Stimulated activated CD4-positive, alpha-beta T cell treated with anti-CD3 and anti-CD28 coated beads, Interleukin-15, amount 100 ng/mL, for 1 hour (primary cell): ENCODE results near the gene EN2.

ENCODE experiments used
- DNase-seq, 2 donors: peaks; one replicate each; pipeline ENCODE4 v3.0.0-alpha.2; 2020; ENCODE audit warnings: low read depth in 1 of 2, low spot score in 1 of 2

The EN2 gene

GRCh38 chr7:155463114-155463811, 5.3 kb downstream of the EN2 start:
- no peak for DNase-seq

- no peak for DNase-seq
Observed at GRCh38 chr7:155464183-155464582, 6.3 kb downstream of the EN2 start.

GRCh38 chr7:155464948-155465739, 7.2 kb downstream of the EN2 start:
- DNase-seq = no peak

GRCh38 chr7:155465761-155466141, 7.8 kb downstream of the EN2 start:
- DNase-seq = no peak

GRCh38 chr7:155466142-155466813, 8.3 kb downstream of the EN2 start:
- no peak for DNase-seq

GRCh38 chr7:155466814-155467733, 9.1 kb downstream of the EN2 start:
- DNase-seq = no peak

GRCh38 chr7:155467846-155468784, 10.2 kb downstream of the EN2 start:
- DNase-seq = no peak

GRCh38 chr7:155468785-155469148, 10.8 kb downstream of the EN2 start:
- DNase-seq = no peak

- no peak for DNase-seq
Observed at GRCh38 chr7:155469311-155470185, 11.6 kb downstream of the EN2 start.

GRCh38 chr7:155470186-155470487, 12.2 kb downstream of the EN2 start:
- DNase-seq = no peak

GRCh38 chr7:155470686-155471638, 13.0 kb downstream of the EN2 start:
- DNase-seq = no peak

GRCh38 chr7:155471718-155472117, 13.8 kb downstream of the EN2 start:
- DNase-seq = no peak

- DNase-seq = no peak
Observed at GRCh38 chr7:155477476-155477875, 19.5 kb downstream of the EN2 start.

GRCh38 chr7:155481764-155482163, 23.8 kb downstream of the EN2 start:
- DNase-seq = no peak

GRCh38 chr7:155482511-155483183, 24.7 kb downstream of the EN2 start:
- no peak for DNase-seq

GRCh38 chr7:155483245-155483644, 25.3 kb downstream of the EN2 start:
- DNase-seq = no peak

GRCh38 chr7:155483868-155484325, 26.0 kb downstream of the EN2 start:
- no peak for DNase-seq
